C4-2B (cell line): ENCODE data around the gene IQGAP3.

ENCODE experiments used
- CTCF ChIP-seq: fragments of 450-650 bp; conservative IDR thresholded peaks from 2 replicates; pipeline ENCODE4 v1.5.1; 2017; ENCODE audit warnings: mild to moderate bottlenecking
- ZFX ChIP-seq: fragments of 450-650 bp; IDR thresholded peaks from 2 replicates; pipeline ENCODE4 v1.6.1; 2017

- TF ChIP-seq CTCF = no peak
- no peak for TF ChIP-seq ZFX
Measured at GRCh38 chr1:156615946-156616345, 43.6 kb upstream of the IQGAP3 start.
